PC-9 (cell line): ENCODE measurements around the gene UBQLN1. TPM values are rescaled to one million over a fixed set of nuclear protein-coding genes. Genes with fewer than 3 reads are reported as not detected.
A peak's percentile ranks its signal among the peaks of the same experiment; 100 is the strongest.

Experiments
- BruUV-seq: library from RNA; stranded (reverse); fragments of 400-500 nt; replicated peaks from 2 replicates; lab custom pipeline; 2021; lab: Mats Ljungman, UMichigan
- CTCF ChIA-PET: fragments of 300-600 bp; sonication (Branson Sonifier 250); formaldehyde crosslinking; loops from one replicate; lab custom pipeline; 2022; ENCODE audit warnings: antibody characterized with exemption; lab: Charles Lee
- POLR2A ChIA-PET: fragments of 300-600 bp; sonication (Branson Sonifier 250); formaldehyde crosslinking; loops from one replicate; lab custom pipeline; 2022; ENCODE audit warnings: antibody characterized with exemption; ENCODE audit not compliant: unreplicated experiment; lab: Charles Lee
- DNase-seq, 2 experiments: peaks; one replicate each; pipeline versions ENCODE4 v3.0.0 to v3.0.0-alpha.2; 2015 to 2022; ENCODE audit warnings: mixed read lengths in 1 of 2
- H2AFZ ChIP-seq: fragments of 200-600 bp; sonication (generic); 2 replicates; pipeline ENCODE4 v1.8.1; 2017; ENCODE audit warnings: antibody characterized with exemption
- H3F3A ChIP-seq: fragments of 200-600 bp; sonication (generic); 2 replicates; pipeline ENCODE4 v1.8.1; 2017; ENCODE audit warnings: antibody characterized with exemption, mild to moderate bottlenecking, low read depth; ENCODE audit not compliant: insufficient read depth
- H3K27ac ChIP-seq: fragments of 200-600 bp; sonication (generic); 2 replicates; pipeline ENCODE4 v1.6.1; 2016; ENCODE audit warnings: mixed run types
- H3K27me3 ChIP-seq: fragments of 200-600 bp; sonication (generic); 2 replicates; pipeline ENCODE4 v1.6.1; 2016; ENCODE audit warnings: low read depth, mixed run types; ENCODE audit not compliant: insufficient read depth
- H3K36me3 ChIP-seq: fragments of 200-600 bp; sonication (generic); 2 replicates; pipeline ENCODE4 v1.6.1; 2016; ENCODE audit warnings: low read depth, mixed run types
- H3K4me1 ChIP-seq: fragments of 200-600 bp; sonication (generic); replicated peaks from 2 replicates; pipeline ENCODE4 v1.6.1; 2016; ENCODE audit warnings: mixed run types; ENCODE audit not compliant: insufficient read depth
- H3K4me2 ChIP-seq: fragments of 200-600 bp; sonication (generic); 2 replicates; pipeline ENCODE4 v1.6.1; 2017; ENCODE audit warnings: mixed run types
- H3K4me3 ChIP-seq: fragments of 200-600 bp; sonication (generic); 2 replicates; pipeline ENCODE4 v1.6.1; 2016; ENCODE audit warnings: mixed run types
- H3K79me2 ChIP-seq: fragments of 200-600 bp; sonication (generic); 2 replicates; pipeline ENCODE4 v1.6.1; 2017; ENCODE audit warnings: low read depth, mixed run types
- H3K9me2 ChIP-seq: fragments of 200-600 bp; sonication (generic); 2 replicates; pipeline ENCODE4 v1.8.1; 2017; ENCODE audit warnings: mild to moderate bottlenecking; ENCODE audit not compliant: insufficient read depth
- H3K9me3 ChIP-seq: fragments of 200-600 bp; sonication (generic); 2 replicates; pipeline ENCODE4 v1.8.1; 2016; ENCODE audit warnings: low read depth; ENCODE audit not compliant: insufficient read depth
- H4K20me1 ChIP-seq: fragments of 200-600 bp; sonication (generic); 2 replicates; pipeline ENCODE4 v1.8.1; 2017; ENCODE audit not compliant: insufficient read depth
- EZH2 ChIP-seq: fragments of 200-600 bp; sonication (generic); IDR thresholded peaks from 2 replicates; pipeline ENCODE4 v1.8.0; 2017; ENCODE audit warnings: antibody characterized with exemption, low read depth
- intact Hi-C: fragments of 100-400 bp; cut with micrococcal nuclease; formaldehyde crosslinking; loops from one replicate; pipeline ENCODE4 v1.10.0; 2022; ENCODE audit not compliant: unreplicated experiment
- total RNA-seq: library from RNA; stranded (reverse); gene quantifications from 2 replicates; pipeline ENCODE4 v1.2.3, GENCODE V29; 2021
- TF ChIP-seq, protein P1 (sequence below): fragments of 200-600 bp; sonication (generic); conservative IDR thresholded peaks from 2 replicates; pipeline ENCODE4 v1.6.1; 2017; ENCODE audit warnings: mixed run types, antibody characterized with exemption, mild to moderate bottlenecking, moderate library complexity

UBQLN1 gene
- total RNA-seq, 1 experiment from 2014 or later, result 129 TPM

GRCh38 chr9:83698976-83699585 lies 8.7 kb downstream of the UBQLN1 start:
- H4K20me1 ChIP-seq, result peaks cover 98% of the 10 kb centered on the region
- no peak overlapping the region for H3K27ac ChIP-seq
- no peaks in the 10 kb centered on the region for H3K9me3 ChIP-seq
- ChIA-PET CTCF (interaction anchor here (0.6 kb wide), 1 partner anchor 1000 kb away, joined by 4 read pairs; no protein-coding TSS in a partner anchor), POLR2A (no interaction called here)
- H3K79me2 ChIP-seq, result peaks cover 100% of the 10 kb centered on the region
- no TSS peak for BruUV-seq
- H3K36me3 ChIP-seq, result 0 out of 2 replicates have a peak, but pooled peaks cover 6% of the 10 kb centered on the region
- no peak overlapping the region for H3K4me3 ChIP-seq
- H3K4me2 ChIP-seq, result no peak overlapping the region
- no peaks in the 10 kb centered on the region for H3K9me2 ChIP-seq
- no peak for TF ChIP-seq EZH2
- TF ChIP-seq, protein P1, sequence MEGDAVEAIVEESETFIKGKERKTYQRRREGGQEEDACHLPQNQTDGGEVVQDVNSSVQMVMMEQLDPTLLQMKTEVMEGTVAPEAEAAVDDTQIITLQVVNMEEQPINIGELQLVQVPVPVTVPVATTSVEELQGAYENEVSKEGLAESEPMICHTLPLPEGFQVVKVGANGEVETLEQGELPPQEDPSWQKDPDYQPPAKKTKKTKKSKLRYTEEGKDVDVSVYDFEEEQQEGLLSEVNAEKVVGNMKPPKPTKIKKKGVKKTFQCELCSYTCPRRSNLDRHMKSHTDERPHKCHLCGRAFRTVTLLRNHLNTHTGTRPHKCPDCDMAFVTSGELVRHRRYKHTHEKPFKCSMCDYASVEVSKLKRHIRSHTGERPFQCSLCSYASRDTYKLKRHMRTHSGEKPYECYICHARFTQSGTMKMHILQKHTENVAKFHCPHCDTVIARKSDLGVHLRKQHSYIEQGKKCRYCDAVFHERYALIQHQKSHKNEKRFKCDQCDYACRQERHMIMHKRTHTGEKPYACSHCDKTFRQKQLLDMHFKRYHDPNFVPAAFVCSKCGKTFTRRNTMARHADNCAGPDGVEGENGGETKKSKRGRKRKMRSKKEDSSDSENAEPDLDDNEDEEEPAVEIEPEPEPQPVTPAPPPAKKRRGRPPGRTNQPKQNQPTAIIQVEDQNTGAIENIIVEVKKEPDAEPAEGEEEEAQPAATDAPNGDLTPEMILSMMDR, result no peak
- intact Hi-C loops, result no loop called here
- DNase-seq, result no peak
- H3F3A ChIP-seq, result peaks cover 8% of the 10 kb centered on the region; the same call in 1 of the 2 replicates
- H3K4me1 ChIP-seq, result no peaks in the 10 kb centered on the region
- no peak overlapping the region for H2AFZ ChIP-seq
- no peaks in the 10 kb centered on the region for H3K27me3 ChIP-seq

- Histone ChIP-seq H3K79me2 (peaks cover 100% of the 10 kb centered on the region), H3K4me1 (no peaks in the 10 kb centered on the region), H3F3A (peaks cover 13% of the 10 kb centered on the region; the same call in 1 of the 2 replicates), H2AFZ (no peak overlapping the region), H3K9me3 (no peaks in the 10 kb centered on the region), H3K27me3 (no peaks in the 10 kb centered on the region), H3K27ac (no peak overlapping the region), H3K4me2 (no peak overlapping the region), H3K9me2 (no peaks in the 10 kb centered on the region), H3K36me3 (no peaks in the 10 kb centered on the region), H3K4me3 (no peak overlapping the region), H4K20me1 (peaks cover 98% of the 10 kb centered on the region)
- ChIA-PET CTCF (no interaction called here), POLR2A (no interaction called here)
- intact Hi-C loops, result no loop called here
- no TSS peak for BruUV-seq
- DNase-seq, result peak in 1 of 2 experiments; percentile 20
- no peak for TF ChIP-seq EZH2
- TF ChIP-seq, protein P1, result no peak
These were observed 16.3 kb downstream of the UBQLN1 start for GRCh38 chr9:83691492-83691891.

DNA sequence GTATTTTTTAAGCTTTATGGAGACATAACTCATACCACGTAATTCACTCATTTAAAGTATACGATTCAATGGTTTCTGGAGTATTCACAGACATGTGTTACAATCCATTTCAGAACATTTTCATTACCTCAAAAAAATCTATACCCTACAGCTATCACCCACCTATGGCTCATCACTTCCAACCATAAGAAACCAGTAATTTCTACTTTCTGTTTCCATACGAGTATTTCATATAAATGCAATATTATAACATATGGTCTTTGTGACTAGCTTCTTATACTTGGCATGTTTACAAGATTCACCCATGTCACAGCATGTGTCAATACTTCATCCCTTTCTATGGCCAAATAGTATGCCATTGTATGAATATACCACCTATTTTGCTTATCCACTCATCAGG lies 18.8 kb downstream of the UBQLN1 start:
- BruUV-seq, result no TSS peak

More for the DNA sequence above, 18.8 kb downstream of the UBQLN1 start:
- ChIA-PET CTCF (interaction anchor here (0.6 kb wide), 1 partner anchor 126 kb away, joined by 6 read pairs; no protein-coding TSS in a partner anchor), POLR2A (interaction anchor here (0.6 kb wide), 1 partner anchor 291 kb away, joined by 4 read pairs; the partner anchor contains the start of gene HNRNPK)
- H3K79me2 ChIP-seq, result peaks cover 99% of the 10 kb centered on the region
- intact Hi-C loops, result no loop called here
- no peak overlapping the region for H3K4me3 ChIP-seq
- H3K27me3 ChIP-seq, result no peaks in the 10 kb centered on the region
- TF ChIP-seq EZH2, result no peak
- TF ChIP-seq, protein P1, result no peak
- peaks cover 95% of the 10 kb centered on the region for H4K20me1 ChIP-seq
- no peaks in the 10 kb centered on the region for H3K9me3 ChIP-seq
- no peak overlapping the region for H3K4me2 ChIP-seq
- DNase-seq, result no peak
- H3K4me1 ChIP-seq, result no peaks in the 10 kb centered on the region
- H3K9me2 ChIP-seq, result no peaks in the 10 kb centered on the region
- no peak overlapping the region for H3K27ac ChIP-seq
- H3F3A ChIP-seq, result 0 out of 2 replicates have a peak, but pooled peaks cover 5% of the 10 kb centered on the region
- no peak overlapping the region for H2AFZ ChIP-seq
- H3K36me3 ChIP-seq, result no peaks in the 10 kb centered on the region
